ENCODE data around the gene CAMKMT.

DNA sequence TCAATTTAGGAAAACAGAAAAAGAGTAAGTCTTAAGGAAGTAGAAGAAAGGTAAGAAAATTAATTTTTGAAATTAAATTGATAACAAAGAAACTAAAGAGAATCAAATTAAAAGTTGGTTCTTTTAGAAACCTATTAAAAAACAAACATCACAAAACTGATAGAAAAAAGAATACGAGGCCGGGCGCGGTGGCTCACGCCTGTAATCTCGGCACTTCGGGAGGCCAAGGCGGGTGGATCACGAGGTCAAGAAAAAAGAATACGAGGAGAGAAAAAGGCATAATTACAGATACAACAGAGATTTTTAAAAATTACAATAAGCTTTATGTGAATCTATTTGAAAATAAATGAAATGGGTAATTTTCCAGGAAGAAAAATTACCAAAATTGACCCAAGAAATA is 12.2 kb upstream of the CAMKMT start:
- TF ChIP-seq CTCF (IDR thresholded peaks at IDR 0.05) (no peak), EP300 (IDR thresholded peaks at IDR 0.05) (no peak), POLR2A (IDR thresholded peaks at IDR 0.05) (no peak)
